Ascending aorta (tissue), 2 donors: ENCODE results near the gene ZNF365. TPM values are rescaled to one million over a fixed set of nuclear protein-coding genes. Genes with fewer than 3 reads are reported as not detected.

ENCODE experiments used
- DNase-seq, 2 donors: peaks; one replicate each; pipeline ENCODE4 v3.0.0-alpha.2; 2019; ENCODE audit warnings: low spot score in 2 of 2
- H3K27ac ChIP-seq, 2 donors: fragments of 200-600 bp; sonication (generic); one replicate each; pipeline ENCODE4 v1.5.1; 2016 to 2017; ENCODE audit warnings: mild to moderate bottlenecking in 1 of 2
- H3K27me3 ChIP-seq: fragments of 200-600 bp; sonication (generic); one replicate; pipeline ENCODE4 v1.5.1; 2017
- H3K36me3 ChIP-seq, 2 donors: fragments of 200-600 bp; sonication (generic); one replicate each; pipeline ENCODE4 v1.5.1; 2016
- H3K4me1 ChIP-seq, 2 donors: fragments of 200-600 bp; sonication (generic); one replicate each; pipeline ENCODE4 v1.5.1; 2016 to 2017; ENCODE audit warnings: mild to moderate bottlenecking in 1 of 2
- H3K4me3 ChIP-seq, 2 donors: fragments of 200-600 bp; sonication (generic); one replicate each; pipeline ENCODE4 v1.5.1; 2016 to 2017; ENCODE audit warnings: mild to moderate bottlenecking in 1 of 2
- H3K9me3 ChIP-seq, 2 donors: fragments of 200-600 bp; sonication (generic); one replicate each; pipeline ENCODE4 v1.5.1; 2016
- intact Hi-C: fragments of 100-400 bp; cut with DNase I; formaldehyde crosslinking; loops from one replicate; pipeline ENCODE4 v1.15.1; 2023
- total RNA-seq: library from RNA; depleted of rRNA; stranded (reverse); fragments of >200 nt; gene quantifications from one replicate; pipeline ENCODE4 v1.1.0, GENCODE V29; 2016
- TF ChIP-seq, protein P1 (sequence below), 3 experiments: fragments of 200-600 bp in 2 of 3; fragments of 450-650 bp in 1 of 3; sonication (generic) in 2 of 3; IDR thresholded peaks; one replicate each; pipeline ENCODE4 v1.5.1; 2016 to 2019; ENCODE audit warnings: antibody characterized with exemption in 3 of 3, mild to moderate bottlenecking in 1 of 3, moderate library complexity in 1 of 3

Gene ZNF365
- total RNA-seq, 1 donor from 2014 or later, result not detected

DNA sequence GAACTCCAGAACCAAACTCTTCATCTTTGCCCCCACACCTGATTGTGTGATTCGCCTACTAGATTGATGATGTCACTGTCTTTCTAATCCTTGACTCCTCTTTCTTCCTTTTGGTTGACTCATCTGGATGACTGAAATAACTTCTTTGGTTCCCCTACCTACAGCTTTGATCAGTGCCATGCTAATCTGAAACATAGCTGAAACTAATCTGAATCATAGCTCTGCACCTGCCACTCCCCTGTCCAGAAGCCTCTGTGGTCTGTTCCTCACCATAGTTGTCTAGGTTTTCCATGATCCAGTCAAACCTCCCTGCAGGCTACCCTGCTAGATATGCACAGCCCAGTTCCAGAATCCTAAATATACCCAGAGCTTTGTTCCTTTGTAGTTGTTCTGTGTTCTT is 51.9 kb downstream of the ZNF365 start:
- intact Hi-C loops, result loop anchor here (5.0 kb wide), 1 partner anchor 44 kb away; no protein-coding TSS in a partner anchor
- H3K27ac ChIP-seq, result no peak overlapping the region

DNA sequence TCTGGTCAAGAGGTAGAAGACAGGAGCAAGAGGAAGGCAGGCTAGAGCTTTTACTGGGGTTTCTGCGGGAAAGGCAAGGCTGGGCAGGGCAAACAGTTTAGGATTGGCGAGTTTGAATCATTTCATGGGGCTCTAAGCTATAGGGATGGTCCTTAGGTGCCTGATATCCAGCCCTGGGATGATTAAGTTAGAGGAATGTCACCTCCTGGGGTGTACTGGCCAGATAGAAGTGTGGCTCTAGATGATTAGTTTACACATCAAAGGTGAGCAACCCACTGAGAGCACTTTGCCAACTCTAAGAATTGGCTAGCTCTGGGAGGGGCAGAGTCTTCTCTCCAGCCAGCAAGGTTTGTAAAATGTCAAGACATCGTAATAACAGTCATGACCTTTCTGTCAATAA is 52.4 kb downstream of the ZNF365 start:
- no peak for DNase-seq
- Histone ChIP-seq H3K4me1 (no peaks in the 10 kb centered on the region), H3K27me3 (no peaks in the 10 kb centered on the region), H3K27ac (no peak overlapping the region), H3K4me3 (no peak overlapping the region), H3K36me3 (no peaks in the 10 kb centered on the region), H3K9me3 (no peaks in the 10 kb centered on the region)
- TF ChIP-seq, protein P1, sequence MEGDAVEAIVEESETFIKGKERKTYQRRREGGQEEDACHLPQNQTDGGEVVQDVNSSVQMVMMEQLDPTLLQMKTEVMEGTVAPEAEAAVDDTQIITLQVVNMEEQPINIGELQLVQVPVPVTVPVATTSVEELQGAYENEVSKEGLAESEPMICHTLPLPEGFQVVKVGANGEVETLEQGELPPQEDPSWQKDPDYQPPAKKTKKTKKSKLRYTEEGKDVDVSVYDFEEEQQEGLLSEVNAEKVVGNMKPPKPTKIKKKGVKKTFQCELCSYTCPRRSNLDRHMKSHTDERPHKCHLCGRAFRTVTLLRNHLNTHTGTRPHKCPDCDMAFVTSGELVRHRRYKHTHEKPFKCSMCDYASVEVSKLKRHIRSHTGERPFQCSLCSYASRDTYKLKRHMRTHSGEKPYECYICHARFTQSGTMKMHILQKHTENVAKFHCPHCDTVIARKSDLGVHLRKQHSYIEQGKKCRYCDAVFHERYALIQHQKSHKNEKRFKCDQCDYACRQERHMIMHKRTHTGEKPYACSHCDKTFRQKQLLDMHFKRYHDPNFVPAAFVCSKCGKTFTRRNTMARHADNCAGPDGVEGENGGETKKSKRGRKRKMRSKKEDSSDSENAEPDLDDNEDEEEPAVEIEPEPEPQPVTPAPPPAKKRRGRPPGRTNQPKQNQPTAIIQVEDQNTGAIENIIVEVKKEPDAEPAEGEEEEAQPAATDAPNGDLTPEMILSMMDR (IDR thresholded peaks at IDR 0.05), result no peak
- intact Hi-C loops, result loop anchor here (5.0 kb wide), 1 partner anchor 44 kb away; no protein-coding TSS in a partner anchor

More for the DNA sequence above, 51.9 kb downstream of the ZNF365 start:
- no peak overlapping the region for H3K4me3 ChIP-seq
- no peaks in the 10 kb centered on the region for H3K9me3 ChIP-seq
- no peak for DNase-seq
- no peaks in the 10 kb centered on the region for H3K27me3 ChIP-seq
- no peaks in the 10 kb centered on the region for H3K36me3 ChIP-seq
- H3K4me1 ChIP-seq, result no peaks in the 10 kb centered on the region
- TF ChIP-seq, protein P1 (IDR thresholded peaks at IDR 0.05), result no peak

DNA sequence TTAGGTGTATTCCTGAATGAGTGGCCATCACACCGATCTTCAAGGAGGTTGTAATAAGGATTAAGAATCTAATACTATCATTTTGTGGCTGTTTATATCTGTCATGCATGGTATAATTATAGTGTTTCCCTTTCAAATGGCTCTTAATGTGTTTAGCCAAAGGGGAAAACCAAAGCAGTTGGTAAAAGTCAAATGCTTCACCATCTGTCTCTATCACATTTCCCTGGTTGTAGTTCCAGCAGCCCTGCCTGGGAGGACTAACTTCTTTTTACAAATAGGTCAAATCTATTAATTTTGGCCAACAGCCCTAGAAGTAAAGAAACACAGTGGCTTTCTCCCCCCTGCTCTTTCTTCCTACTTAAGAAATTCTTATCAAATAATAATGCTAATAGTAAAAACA is 56.7 kb downstream of the ZNF365 start:
- DNase-seq, result no peak
- Histone ChIP-seq H3K36me3 (no peaks in the 10 kb centered on the region), H3K9me3 (no peaks in the 10 kb centered on the region), H3K27ac (peak overlapping the region in 1 of 2 donors; percentile 8), H3K4me1 (peaks cover 0 to 5% of the 10 kb centered on the region in 2 donors), H3K27me3 (no peaks in the 10 kb centered on the region), H3K4me3 (no peak overlapping the region)
- TF ChIP-seq, protein P1 (IDR thresholded peaks at IDR 0.05), result no peak
- intact Hi-C loops, result loop anchor here (5.0 to 10.0 kb wide), 4 partner anchors 59 to 684 kb away; partner anchors contain the start of genes RTKN2 and ZNF365

DNA sequence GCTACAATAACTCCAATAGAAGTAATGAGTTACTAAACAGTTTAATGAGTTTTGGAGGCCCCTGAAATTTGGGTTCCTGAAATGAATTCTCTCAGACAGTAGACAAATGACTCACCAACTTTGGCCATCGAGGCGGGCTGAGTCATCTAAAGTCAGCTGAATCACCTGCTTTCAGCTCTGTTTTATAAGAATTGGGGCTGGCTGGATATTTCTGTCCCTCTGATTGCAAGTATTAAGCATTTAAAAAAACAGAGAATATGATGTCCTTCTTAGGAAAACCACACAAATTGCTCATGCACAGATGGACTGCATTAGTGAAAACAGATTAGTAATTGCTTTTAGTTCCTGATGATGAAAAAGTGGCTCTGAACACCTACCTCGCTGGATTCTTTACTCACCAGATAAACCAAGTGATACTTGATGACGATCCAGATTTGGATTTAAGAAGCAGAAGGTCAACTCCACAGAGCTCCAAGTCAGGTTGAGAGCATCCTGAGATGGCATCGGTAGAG is 59.1 kb downstream of the ZNF365 start:
- DNase-seq, result peak; percentile 53 to 90
- H3K27me3 ChIP-seq, result no peaks in the 10 kb centered on the region
- intact Hi-C loops, result loop anchor here (5.0 to 10.0 kb wide), 4 partner anchors 61 to 682 kb away; partner anchors contain the start of genes RTKN2 and ZNF365
- TF ChIP-seq, protein P1 (IDR thresholded peaks at IDR 0.05), result no peak
- H3K27ac ChIP-seq, result peak overlapping the region; percentile 71 to 75
- no peak overlapping the region for H3K4me3 ChIP-seq
- H3K9me3 ChIP-seq, result no peaks in the 10 kb centered on the region
- H3K4me1 ChIP-seq, result peaks cover 0 to 5% of the 10 kb centered on the region in 2 donors
- no peaks in the 10 kb centered on the region for H3K36me3 ChIP-seq

DNA sequence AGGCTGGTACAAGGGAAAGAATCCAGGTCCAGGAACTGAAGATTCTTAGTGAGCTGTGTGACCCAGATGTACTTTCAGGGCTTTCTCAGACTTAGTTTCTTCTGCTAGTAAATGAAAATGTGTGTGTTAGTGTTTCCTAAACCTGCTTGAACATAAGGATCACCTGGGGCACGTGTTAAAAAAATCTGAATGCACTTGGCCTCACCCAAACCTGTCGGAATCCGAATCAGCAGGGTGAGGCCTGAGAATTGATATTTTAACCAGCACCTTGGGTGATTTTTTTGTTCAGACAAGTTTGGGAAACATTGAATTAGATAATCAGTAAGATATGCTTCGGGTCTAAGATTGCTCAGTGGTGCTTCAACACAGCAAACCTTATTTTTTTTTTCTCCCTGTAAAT is 59.7 kb downstream of the ZNF365 start:
- H3K36me3 ChIP-seq, result no peaks in the 10 kb centered on the region
- intact Hi-C loops, result loop anchor here (5.0 to 10.0 kb wide), 4 partner anchors 62 to 681 kb away; partner anchors contain the start of genes RTKN2 and ZNF365
- H3K27ac ChIP-seq, result peak overlapping the region; percentile 68 to 71
- TF ChIP-seq, protein P1 (IDR thresholded peaks at IDR 0.05), result no peak
- no peaks in the 10 kb centered on the region for H3K27me3 ChIP-seq
- peaks cover 0 to 5% of the 10 kb centered on the region in 2 donors for H3K4me1 ChIP-seq
- no peaks in the 10 kb centered on the region for H3K9me3 ChIP-seq
- no peak overlapping the region for H3K4me3 ChIP-seq
- no peak for DNase-seq
